Measurements from ENCODE around the gene ADCY9.

DNA sequence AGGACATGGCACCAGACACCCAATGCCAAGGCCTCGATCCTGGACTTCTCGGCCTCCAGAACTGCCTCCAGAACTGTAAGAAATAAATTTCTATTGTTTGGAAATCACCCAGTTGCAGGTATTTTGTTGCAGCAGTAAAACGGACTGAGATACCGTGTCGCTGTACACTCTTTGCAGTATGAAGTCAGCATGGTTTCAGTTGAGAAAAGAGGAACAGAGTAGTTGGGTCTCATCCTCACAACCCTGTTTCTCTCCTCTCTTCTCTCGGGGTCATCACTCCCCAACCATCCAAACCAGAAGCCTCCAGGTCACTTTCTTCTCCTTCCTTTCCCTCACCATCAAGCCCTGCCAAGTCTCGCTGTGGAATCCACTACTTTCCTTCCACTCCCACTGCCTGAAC is 77.8 kb downstream of the ADCY9 start:
- no peak for TF ChIP-seq POLR2A (IDR thresholded peaks at IDR 0.05; ENCODE audit: low read length)
- TF ChIP-seq GATA1 (IDR thresholded peaks at IDR 0.05; ENCODE audit: low read depth, low read length) = no peak

All from erythroblast (primary cell).